ENCODE measurements around the gene TMEM130.
A peak's percentile ranks its signal among the peaks of the same experiment; 100 is the strongest.
"Not testable (repeated sequence)": the region's sequence is repeated elsewhere in the genome, so short reads cannot be mapped to it uniquely, and the experiment has no call there.

Gene TMEM130

GRCh38 chr7:98877146-98877545 lies 7.3 kb upstream of the TMEM130 start:
- no peak for DNase-seq

GRCh38 chr7:98875501-98875900 lies 5.7 kb upstream of the TMEM130 start:
- no peak for DNase-seq

- no peak for DNase-seq
Observed at GRCh38 chr7:98874942-98875341, 5.1 kb upstream of the TMEM130 start.

- not testable (repeated sequence) for DNase-seq
Observed at GRCh38 chr7:98873610-98874009, 3.8 kb upstream of the TMEM130 start.

GRCh38 chr7:98872328-98872924 lies 2.6 kb upstream of the TMEM130 start:
- DNase-seq: peak; percentile 22

GRCh38 chr7:98870807-98871491 lies 1.1 kb upstream of the TMEM130 start:
- DNase-seq: no peak

GRCh38 chr7:98870121-98870651 lies 372 bp upstream of the TMEM130 start:
- DNase-seq: peak; percentile 57

- DNase-seq: no peak
Observed at GRCh38 chr7:98869027-98869596, 702 bp downstream of the TMEM130 start.

GRCh38 chr7:98868450-98868849 lies 1.4 kb downstream of the TMEM130 start:
- no peak for DNase-seq

- no peak for DNase-seq
Observed at GRCh38 chr7:98866765-98867164, 3.0 kb downstream of the TMEM130 start.

GRCh38 chr7:98866351-98866750 lies 3.5 kb downstream of the TMEM130 start:
- no peak for DNase-seq

- no peak for DNase-seq
Observed at GRCh38 chr7:98864731-98865453, 4.9 kb downstream of the TMEM130 start.

GRCh38 chr7:98863601-98864000 lies 6.2 kb downstream of the TMEM130 start:
- DNase-seq: no peak

GRCh38 chr7:98862716-98863420 lies 6.9 kb downstream of the TMEM130 start:
- no peak for DNase-seq

- DNase-seq: no peak
Observed at GRCh38 chr7:98862203-98862602, 7.6 kb downstream of the TMEM130 start.

GRCh38 chr7:98860071-98860470 lies 9.7 kb downstream of the TMEM130 start:
- no peak for DNase-seq

GRCh38 chr7:98855610-98856422 lies 14.0 kb downstream of the TMEM130 start:
- DNase-seq: peak; percentile 73

- peak; percentile 85 for DNase-seq
Observed at GRCh38 chr7:98852826-98853225, 17.0 kb downstream of the TMEM130 start.

- DNase-seq: no peak
Observed at GRCh38 chr7:98848918-98849317, 20.9 kb downstream of the TMEM130 start.

- DNase-seq: not testable (repeated sequence)
Observed at GRCh38 chr7:98842552-98842951, 27.3 kb downstream of the TMEM130 start.

- DNase-seq: peak; percentile 60
Observed at GRCh38 chr7:98841179-98841997, 28.4 kb downstream of the TMEM130 start.
